ENCODE measurements around the gene TRAPPC2.
"Not testable (repeated sequence)": the region's sequence is repeated elsewhere in the genome, so short reads cannot be mapped to it uniquely, and the experiment has no call there.

Gene TRAPPC2

DNA sequence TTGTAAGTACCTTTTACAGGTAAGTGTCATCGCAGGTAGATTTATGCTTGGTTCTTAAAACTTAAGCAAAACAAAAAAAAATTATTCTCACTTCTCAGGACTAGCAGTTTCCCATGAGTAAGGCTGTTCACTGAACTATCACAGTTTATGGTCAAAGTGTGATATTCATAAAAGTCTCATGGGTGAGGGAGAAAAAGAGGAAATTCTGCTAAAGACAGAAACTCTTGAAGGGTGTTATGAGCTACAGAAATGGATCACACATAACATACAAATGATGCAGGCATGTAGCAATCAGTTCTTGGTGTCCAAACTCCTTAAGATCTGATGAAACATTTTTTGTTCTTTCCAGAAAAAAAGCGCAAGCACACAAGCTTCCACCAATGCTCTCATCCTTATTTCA, 37.0 kb downstream of the TRAPPC2 start:
- DNase-seq, result no peak

DNA sequence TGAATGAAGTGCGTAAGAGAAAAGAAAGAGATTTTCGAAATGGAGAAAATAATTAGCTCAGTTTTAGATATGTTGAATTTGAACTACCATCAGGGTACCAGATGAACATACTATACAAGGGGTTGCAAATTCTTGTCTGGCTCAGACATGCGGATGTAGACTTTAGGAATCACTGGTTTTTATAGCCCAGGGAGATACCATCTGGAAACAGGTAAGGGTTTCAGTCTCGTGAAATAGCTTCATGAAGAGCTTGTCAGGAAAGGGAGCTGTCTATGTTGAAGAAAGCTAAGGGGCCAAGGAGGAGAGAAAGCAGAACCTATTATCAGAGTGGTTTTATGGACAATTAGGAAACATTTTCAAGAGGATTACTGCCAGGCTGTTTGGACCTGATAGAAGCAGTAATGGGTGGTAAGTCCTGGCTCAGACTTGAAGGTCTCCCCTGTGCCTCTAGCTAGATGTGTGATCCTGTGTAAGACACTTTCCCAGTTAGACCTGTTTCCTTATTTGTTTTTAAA, 38.8 kb downstream of the TRAPPC2 start:
- DNase-seq, result no peak

DNA sequence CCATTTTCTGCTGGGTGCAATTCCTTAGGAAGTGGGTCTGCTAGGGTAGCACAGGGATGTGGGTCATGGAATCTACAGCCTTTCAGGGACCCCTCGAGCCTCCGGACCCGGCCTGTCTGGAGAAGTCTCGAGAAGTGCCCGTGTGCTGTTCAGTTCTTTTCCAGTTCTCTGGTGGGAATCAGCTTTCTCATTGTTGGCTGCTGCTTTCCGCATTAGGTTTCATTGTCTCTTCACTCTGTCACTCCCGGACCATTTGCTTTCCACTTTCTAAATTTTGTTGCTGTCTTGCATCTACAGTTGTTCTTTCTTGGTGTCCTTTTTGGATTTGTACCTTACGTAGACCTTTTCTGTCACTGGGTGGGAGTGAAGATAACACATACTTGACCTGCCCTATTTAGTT, 39.4 kb downstream of the TRAPPC2 start:
- no peak for DNase-seq

DNA sequence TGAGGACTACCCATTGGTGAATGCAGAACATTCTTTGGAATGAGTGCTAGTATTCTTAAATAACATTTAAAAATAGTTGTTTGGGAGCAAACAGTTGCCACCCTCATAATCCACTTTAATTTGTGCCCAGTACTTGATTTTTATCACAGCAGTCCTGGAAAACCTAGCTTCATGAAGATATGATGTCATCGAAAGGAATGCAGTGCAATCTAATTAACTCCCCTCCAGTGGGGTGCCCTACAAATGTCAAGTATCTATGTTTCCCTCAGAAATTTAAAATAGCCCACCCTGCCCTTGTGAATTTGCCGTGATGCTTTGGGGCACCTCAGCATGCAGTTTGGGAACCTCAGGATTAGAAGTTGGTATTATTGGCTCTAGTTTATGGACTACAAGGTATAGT, 40.1 kb downstream of the TRAPPC2 start:
- no peak for DNase-seq

DNA sequence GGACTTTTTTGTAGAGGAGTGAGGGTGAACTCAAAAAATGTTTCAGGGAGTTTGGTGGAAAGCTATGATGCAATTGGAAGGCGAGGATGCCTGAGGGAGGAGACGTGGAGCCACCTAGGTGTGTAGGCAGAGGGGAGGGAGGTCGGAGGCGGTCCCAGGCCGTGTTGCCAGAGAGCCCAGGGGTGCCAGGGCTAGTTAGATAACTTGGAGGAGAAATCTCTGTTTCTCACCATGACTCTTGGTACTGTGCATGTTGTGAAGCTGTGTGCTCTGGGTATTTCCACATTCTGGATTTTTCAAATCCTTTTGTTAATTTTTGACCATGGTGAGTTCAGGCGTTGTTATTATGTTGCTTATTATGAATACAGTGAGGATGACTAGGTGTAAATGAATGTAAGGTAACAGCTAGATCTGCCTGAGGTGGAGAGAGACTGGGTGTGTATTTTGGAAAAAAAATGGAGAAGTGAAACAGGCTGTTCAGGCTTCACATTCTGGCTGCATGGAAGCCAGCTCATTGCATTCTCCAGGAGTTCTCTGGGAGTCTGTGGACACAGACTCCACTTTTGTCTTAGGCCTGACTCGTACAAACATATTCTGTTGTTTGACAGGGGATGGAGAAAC, 41.0 kb downstream of the TRAPPC2 start:
- no peak for DNase-seq

DNA sequence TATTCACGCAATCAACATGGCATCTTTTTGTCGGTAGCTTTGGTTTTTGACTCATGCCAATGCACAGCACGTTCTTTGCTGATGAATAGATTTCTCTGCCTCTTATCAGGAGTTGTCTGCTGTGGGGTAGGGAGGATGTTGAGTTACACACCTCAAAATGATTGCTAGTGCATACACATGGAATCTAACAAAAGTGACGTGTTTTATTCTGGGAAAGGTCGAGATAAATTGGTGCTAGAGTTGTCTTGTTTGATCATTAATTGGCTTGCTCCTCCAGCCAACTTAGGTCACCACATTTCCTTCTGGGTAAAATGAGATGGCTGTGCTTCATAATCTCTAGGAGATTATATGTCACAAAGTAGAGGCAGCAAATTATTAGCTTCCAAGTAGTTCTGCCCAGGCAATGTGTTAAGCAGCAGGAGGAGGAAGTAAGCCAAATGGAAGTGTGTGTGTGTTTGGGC, 41.6 kb downstream of the TRAPPC2 start:
- no peak for DNase-seq

DNA sequence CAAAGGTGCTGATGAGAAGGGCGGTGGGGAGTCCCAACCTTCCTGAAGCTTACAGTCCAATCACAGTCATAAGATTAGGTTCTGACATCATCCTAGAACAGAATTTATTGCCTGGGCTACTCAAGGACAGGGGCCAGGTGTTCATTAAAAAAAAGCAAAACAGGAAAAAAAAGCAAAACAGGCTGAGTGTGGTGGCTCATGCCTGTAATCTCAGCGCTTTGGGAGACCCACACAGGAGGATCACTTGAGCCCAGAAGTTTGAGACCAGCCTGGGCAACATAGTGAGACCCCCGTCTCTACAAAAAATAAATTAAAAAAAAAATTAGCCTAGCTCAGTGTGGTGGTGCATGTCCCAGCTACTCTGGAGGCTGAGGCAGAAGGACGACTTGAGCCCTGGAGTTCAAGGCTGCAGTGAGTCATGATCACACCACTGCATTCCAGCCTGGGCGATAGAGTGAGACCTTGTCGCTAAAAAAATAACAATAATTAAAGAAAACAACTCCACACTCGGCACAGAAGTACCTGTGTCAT, 42.5 kb downstream of the TRAPPC2 start:
- DNase-seq, result no peak

DNA sequence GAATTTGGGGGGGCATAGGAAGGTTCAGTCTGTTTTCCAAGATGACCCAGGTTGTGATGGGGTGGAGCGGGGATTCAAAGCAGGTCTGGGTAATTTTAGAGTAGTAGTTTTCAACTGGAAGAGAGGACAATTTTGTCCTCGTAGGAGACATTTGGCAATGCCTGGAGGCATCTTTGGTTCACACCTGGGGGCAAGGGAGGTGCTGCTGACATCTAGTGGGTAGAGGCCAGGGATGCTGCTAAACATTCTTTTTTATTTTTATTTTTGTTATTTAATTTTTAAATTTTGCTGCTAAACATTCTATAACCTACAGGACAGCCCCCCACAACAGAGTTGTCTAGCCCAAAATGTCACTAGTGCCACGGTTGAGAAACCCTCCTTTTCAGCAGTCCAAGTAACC, 43.6 kb downstream of the TRAPPC2 start:
- DNase-seq, result no peak

DNA sequence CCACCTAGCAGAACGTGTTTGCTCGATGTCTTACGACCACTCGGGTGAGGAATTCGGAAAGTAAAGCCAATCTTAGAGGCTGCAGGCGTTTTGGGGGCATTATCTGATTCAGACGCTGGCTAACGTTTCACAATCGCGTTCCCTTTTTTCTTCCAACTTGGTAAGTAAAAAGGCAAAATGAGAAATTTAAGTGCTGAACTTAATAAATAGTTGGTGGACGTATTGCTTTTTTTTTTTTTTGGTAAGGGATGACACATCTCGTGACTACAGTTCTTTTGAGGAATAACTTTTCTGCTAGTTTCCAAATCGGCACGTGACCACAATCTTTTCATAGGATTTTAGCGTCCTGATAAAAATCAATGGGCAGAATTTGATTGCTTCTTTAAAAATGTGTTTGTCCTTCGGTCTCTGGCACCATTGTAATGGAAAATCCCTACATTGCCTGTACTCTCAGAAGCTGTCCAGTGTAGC, 44.6 kb downstream of the TRAPPC2 start:
- DNase-seq, result no peak

DNA sequence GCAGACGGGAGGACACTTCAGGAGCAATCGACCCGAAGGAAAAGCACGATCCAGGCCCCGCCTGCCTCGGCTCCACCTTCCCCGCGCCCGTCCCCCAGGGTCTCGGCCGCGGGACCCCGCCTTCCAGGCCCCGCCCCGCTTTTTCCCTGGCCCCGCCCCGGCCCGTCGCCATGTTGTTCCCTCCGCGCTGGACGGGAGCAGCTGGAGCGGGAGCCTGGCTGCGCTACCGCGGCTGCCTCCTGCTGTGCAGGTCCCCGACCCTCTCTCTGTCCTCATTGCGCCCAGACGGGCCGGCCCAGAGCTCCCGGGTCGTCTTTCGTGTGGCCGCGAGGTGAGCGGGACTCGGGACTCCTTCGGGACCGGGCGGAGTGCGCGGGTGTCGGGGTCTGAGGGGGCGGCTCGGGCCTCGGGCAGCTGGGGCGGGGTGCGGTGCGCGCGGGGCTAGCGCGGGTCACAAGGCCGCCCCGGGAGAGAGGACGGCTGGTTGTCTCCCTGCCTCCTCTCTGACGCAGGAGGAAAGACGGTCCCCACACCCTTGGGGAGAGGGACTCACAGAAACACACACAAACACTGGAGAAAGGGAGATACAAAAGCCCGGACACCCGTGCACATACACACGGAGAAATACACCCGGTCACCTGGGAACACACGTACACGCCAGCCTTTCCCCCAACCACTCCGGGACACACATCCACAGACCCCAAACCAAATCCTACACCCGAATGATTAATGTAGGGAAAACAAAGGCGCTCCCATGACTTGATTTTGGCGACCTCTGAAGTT, 45.3 kb downstream of the TRAPPC2 start, which contains the start of gene RAB9A:
RAB9A (plus strand) TSS at position 171 of the 783 bp plus-strand sequence. CDS start 19,619 bp downstream, outside the sequence.
- DNase-seq, result peak; percentile 63

DNA sequence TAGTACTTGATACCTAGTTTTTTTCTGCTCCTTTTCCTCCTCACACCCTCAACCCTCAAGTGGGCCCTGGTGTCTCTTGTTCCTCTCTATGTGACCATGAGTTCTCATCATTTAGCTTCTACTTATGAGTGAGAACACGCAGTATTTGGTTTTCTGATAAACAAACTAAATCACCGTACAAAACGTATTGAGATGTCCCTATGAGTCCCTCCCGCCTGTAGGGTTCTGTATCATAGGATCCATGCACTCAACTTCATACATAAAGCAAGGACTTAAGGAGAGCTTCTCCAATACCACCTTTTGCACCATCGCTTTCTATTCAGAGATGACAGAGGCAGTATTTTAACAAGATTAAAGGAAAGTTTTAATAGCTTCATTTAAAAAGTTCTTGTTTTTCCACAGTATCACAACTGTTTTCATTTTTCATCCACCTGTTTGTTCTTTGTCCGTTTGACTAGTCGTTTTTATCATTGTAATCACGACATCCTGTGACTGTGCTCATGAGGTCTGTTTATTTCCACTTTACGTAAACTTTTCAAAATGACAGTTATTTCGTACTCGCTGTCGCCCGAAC, 45.9 kb downstream of the TRAPPC2 start:
- no peak for DNase-seq

DNA sequence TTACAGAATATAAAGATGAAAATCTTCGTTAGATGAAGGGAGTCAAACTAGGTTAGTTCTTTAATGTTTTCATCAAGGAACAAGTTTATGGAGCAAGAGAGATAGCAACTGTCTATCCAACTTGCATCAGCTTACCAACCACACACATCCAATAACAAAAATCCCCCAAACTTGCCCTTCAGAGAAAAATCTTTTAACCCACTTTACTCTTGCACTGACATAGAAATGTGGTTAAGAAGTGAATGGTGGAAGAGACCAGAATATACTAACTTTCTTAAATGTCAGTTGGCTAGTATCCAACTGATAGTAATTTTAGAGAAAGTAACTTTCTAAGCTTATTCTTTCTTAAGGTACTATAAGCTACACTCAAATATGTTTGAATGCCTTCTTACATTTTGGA, 47.2 kb downstream of the TRAPPC2 start:
- no peak for DNase-seq

DNA sequence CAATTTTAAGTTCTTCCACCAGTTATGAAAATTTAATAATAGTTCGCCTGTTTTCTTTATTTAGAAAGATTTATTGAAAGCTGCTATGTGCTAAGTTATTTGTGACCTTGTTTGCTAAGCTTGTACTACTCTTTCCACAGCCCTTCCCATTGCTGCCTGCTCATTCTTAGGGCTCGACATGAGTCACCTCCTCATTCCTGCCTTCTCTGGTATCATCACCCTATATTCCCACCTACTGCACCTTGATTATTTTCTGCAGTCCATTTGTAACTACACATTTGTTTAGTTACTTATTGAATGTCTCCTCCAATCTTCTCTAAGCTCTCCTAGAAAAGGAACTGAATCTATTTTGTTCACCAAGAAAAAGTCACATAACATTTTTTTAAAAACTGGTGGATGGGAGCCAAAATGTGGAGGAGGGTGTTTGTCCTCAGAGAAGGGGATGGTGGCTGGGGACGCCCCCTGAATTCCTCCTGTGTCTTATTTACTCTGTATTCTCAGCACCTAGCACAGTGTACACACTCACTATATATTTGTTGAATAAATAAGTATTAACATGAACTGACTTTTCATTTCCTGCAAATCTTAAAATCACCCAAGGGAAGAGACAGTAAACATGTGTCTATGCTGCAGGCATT, 49.2 kb downstream of the TRAPPC2 start:
- no peak for DNase-seq

DNA sequence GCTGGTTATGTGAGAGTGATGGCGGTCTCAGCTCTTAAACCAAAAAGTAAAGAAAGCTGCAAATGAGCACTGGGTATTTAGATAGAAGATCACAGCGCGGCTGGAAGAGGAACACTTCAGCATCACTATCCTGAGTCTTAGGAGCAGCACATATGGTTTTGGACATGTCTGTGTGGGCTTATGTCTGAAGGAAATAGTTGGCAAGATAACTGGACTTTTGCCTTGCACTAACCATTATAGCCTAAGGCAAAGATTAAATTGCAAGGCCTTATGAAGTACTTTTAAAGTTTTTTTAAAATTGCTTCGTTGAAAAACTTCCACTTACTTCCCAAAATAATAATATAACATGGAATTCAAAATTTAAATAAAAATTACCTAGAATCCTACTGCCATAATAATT, 50.1 kb downstream of the TRAPPC2 start:
- no peak for DNase-seq

DNA sequence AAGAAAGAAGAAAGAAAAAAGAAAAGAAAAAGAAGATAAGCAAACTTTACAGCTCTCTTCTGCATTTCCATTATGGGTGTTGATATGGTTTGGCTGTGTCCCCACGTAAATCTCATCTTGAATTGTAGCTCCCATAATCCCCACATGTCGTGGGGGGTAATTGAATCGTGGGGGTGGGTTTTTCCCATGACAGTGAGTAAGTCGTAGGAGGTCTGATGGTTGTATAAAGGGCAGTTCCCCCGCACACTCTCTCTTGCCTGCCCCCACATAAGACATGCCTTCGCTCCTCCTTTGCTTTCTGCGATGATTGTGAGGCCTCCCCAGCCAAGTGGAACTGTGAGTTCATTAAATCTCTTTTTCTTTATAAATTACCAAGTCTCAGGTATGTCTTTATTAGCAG, 52.8 kb downstream of the TRAPPC2 start:
- DNase-seq, result no peak

DNA sequence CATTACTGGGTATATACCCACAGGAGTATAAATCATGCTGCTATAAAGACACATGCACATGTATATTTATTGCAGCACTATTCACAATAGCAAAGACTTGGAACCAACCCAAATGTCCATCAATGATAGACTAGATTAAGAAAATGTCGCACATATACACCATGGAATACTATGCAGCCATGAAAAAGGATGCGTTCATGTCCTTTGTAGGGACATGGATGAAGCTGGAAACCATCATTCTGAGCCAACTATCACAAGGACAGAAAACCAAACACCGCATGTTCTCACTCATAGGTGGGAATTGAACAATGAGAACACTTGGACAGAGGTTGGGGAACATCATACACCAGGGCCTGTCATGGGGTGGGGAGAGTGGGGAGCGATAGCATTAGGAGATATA, 54.7 kb downstream of the TRAPPC2 start:
- not testable (repeated sequence) for DNase-seq

DNA sequence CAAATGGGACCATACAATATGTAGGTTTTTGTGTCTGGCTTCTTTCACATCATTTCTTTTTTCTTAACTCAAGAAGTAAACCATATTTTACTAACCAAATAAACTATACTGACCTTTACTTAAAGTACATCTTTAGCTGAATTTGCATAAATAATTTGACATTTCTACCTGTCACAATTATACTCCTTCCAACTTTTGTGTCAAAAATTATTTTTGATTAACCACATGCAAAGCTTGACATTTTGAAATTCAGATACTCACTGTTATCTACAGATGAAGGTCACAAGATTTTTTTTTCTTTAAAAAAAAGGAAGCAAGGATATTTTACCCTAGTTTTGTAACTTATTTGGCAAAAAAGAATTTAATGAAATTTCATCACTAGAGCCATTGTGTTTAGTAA, 57.5 kb downstream of the TRAPPC2 start:
- no peak for DNase-seq

DNA sequence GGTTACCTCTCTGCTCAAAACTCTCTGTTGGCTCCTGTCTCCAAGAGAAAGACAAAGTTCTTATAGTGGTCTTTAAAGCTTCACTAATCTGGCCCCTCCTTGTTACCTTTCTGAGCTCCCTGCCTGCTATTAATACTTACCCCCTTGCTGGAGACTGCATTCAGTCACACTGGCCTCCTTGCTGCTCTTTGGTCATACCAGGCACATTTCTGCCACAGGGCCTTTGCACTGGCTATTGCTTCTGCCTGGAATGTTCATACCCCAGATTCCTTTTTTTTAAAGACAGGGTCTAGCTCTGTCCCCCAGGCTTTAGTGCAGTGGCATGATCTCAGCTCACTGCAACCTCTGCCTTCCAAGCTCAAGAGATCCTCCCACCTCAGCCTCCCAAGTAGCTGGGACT, 61.4 kb downstream of the TRAPPC2 start:
- no peak for DNase-seq

DNA sequence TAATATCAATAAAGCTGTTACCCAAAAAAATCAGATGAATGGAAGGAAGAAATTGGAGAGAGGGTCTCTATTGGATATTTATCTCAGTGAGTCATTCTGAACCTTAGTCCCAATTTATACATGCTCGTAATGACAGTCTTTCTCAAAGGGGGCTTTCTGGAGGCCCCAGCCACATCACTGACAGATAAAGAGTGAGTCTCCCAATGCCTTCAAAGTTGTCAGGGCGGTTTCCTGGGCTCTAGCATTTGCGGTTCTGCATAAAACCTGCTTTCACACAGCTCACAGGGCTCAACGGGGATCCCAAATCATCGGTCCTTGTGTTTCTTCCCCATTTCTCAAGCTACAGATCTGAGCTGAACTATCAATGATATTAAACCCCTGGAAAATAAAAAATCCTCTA, 64.2 kb downstream of the TRAPPC2 start:
- DNase-seq, result no peak

DNA sequence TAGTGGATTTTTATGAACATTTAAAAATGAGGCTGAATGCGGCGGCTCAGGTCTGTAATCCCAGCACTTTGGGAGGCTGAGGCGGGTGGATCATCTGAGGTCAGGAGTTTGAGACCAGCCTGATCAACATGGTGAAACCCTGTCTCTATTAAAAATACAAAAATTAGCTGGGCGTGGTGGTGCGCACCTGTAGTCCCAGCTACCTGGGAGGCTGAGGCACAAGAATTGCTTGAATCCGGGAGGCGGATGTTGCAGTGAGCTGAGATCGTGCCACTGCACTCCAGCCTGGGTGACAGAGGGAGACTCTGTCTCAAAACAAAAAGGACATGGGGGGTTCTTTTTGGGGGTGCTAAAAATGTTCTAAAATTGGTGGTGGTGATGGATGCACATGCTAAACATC, 64.7 kb downstream of the TRAPPC2 start:
- not testable (repeated sequence) for DNase-seq

DNA sequence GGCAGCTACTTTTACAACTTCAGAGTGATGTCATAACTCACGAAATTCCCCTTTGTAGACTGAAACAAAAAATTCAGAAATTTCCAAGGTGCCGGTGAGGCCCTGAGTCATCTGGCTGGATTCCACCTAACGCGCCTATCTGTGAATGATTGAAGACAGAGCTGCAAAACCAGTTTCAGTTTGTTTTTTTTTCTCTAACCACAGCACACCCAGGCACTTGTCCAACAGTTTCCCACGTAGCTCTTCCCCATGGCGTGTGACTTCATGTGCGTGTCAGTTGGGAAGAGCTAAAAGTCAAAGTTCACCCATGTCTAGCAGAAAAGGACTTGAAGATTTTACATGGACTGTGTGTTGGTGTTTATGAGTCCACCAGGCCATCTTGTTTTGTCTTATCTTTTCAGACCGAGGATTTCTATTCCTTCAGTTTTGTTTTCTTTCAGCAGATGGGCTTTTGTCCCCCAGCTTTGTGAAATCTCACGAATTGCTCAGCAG, 65.1 kb downstream of the TRAPPC2 start:
- DNase-seq, result no peak

DNA sequence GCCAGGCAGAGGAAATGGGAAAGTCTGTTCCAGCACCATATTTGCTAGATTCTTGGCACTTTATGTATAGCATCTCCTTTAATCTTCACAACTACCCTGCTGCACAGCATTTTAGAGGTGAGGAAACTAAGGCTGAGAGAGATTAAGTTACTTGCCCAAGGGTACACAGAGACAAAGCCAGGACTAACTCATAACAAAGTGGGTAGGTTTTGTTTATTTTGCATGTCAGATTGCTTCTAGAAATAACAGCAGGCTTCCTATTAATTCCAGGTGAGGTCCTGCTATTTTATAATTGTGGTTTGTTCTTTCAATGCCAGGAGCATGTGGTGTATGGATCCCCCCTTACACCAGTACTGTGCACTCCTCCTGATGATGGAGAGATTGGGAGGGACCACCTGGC, 66.5 kb downstream of the TRAPPC2 start:
- no peak for DNase-seq

DNA sequence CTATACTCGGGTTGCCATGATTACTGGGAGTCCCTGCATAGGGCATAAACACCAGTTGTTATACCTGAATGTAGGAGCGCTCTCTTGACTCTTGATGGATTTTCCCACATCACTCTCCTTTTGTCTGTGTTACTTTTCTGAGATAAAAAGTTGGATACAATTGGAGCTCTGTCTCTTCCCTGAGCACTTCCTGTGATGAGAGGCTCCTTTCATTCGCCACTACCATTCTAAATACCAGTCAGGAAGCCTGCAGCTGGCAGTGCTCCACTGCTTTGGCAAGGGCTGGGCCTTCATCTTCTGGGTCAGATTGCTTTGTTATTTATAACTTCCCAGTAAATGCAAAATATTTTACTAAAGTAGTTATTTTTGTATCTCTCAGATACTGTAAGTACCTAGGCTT, 67.6 kb downstream of the TRAPPC2 start:
- no peak for DNase-seq
